Stimulated activated naive CD4-positive, alpha-beta T cell treated with Interleukin-2 at 50 U/mL for 16 hours (primary cell): Measurements from ENCODE around the gene LRRC46.

Source experiments
- DNase-seq: peaks from one replicate; lab custom pipeline; 2025; lab: John Stamatoyannopoulos, UW

The LRRC46 gene

GRCh38 chr17:47878203-47879027 is 46.9 kb downstream of the LRRC46 start:
- DNase-seq: no peak

GRCh38 chr17:47879028-47879585 is 47.6 kb downstream of the LRRC46 start:
- no peak for DNase-seq

- DNase-seq: no peak
These were observed 48.4 kb downstream of the LRRC46 start for GRCh38 chr17:47879776-47880454.

GRCh38 chr17:47882247-47882646 is 50.8 kb downstream of the LRRC46 start:
- no peak for DNase-seq

- DNase-seq: no peak
These were observed 51.5 kb downstream of the LRRC46 start for GRCh38 chr17:47882695-47883588.

- DNase-seq: no peak
These were observed 52.3 kb downstream of the LRRC46 start for GRCh38 chr17:47883589-47884426.

GRCh38 chr17:47884427-47884740 is 52.9 kb downstream of the LRRC46 start:
- DNase-seq: no peak

GRCh38 chr17:47884905-47885730 is 53.6 kb downstream of the LRRC46 start:
- DNase-seq: no peak
